GM21737 (cell line): ENCODE results near the gene ARFGEF3.

Source experiments
- ATAC-seq: cut with Tn5 transposase; IDR thresholded peaks from one replicate; pipeline ENCODE4 v1.9.1; 2021; ENCODE audit warnings: mild to moderate bottlenecking, moderate library complexity; ENCODE audit not compliant: unreplicated experiment

Gene ARFGEF3

GRCh38 chr6:138238368-138238767 is 76.6 kb downstream of the ARFGEF3 start:
- no peak for ATAC-seq

- no peak for ATAC-seq
Measured at GRCh38 chr6:138239774-138240173, 78.0 kb downstream of the ARFGEF3 start.

- ATAC-seq = no peak
Measured at GRCh38 chr6:138240476-138241245, 78.9 kb downstream of the ARFGEF3 start.

- no peak for ATAC-seq
Measured at GRCh38 chr6:138241381-138241780, 79.6 kb downstream of the ARFGEF3 start.

- ATAC-seq = no peak
Measured at GRCh38 chr6:138241934-138242333, 80.2 kb downstream of the ARFGEF3 start.

GRCh38 chr6:138242987-138243592 is 81.4 kb downstream of the ARFGEF3 start:
- ATAC-seq = no peak

- ATAC-seq = no peak
Measured at GRCh38 chr6:138245751-138246150, 84.0 kb downstream of the ARFGEF3 start.

GRCh38 chr6:138246650-138247440 is 85.1 kb downstream of the ARFGEF3 start:
- ATAC-seq = no peak

GRCh38 chr6:138248011-138248410 is 86.3 kb downstream of the ARFGEF3 start:
- no peak for ATAC-seq

- ATAC-seq = no peak
Measured at GRCh38 chr6:138248878-138249277, 87.1 kb downstream of the ARFGEF3 start.

- ATAC-seq = no peak
Measured at GRCh38 chr6:138250053-138250452, 88.3 kb downstream of the ARFGEF3 start.

GRCh38 chr6:138250513-138251247 is 88.9 kb downstream of the ARFGEF3 start:
- no peak for ATAC-seq

- no peak for ATAC-seq
Measured at GRCh38 chr6:138253731-138254130, 92.0 kb downstream of the ARFGEF3 start.

GRCh38 chr6:138255443-138255842 is 93.7 kb downstream of the ARFGEF3 start:
- no peak for ATAC-seq

- ATAC-seq = no peak
Measured at GRCh38 chr6:138257638-138258040, 95.9 kb downstream of the ARFGEF3 start.

- ATAC-seq = no peak
Measured at GRCh38 chr6:138258197-138258596, 96.5 kb downstream of the ARFGEF3 start.

GRCh38 chr6:138258991-138259390 is 97.3 kb downstream of the ARFGEF3 start:
- ATAC-seq = no peak

- ATAC-seq = no peak
Measured at GRCh38 chr6:138261116-138261780, 99.5 kb downstream of the ARFGEF3 start.

- ATAC-seq = no peak
Measured at GRCh38 chr6:138263963-138264362, 102.2 kb downstream of the ARFGEF3 start.

GRCh38 chr6:138264372-138264880 is 102.7 kb downstream of the ARFGEF3 start:
- no peak for ATAC-seq
